GM18511 (cell line): ENCODE data around the gene DNAH6.

Experiments
- ATAC-seq: cut with Tn5 transposase; IDR thresholded peaks from one replicate; pipeline ENCODE4 v1.9.1; 2021; ENCODE audit warnings: mild to moderate bottlenecking, moderate library complexity; ENCODE audit not compliant: unreplicated experiment

Gene DNAH6

GRCh38 chr2:84830758-84831500, 314.6 kb downstream of the DNAH6 start:
- no peak for ATAC-seq

GRCh38 chr2:84832772-84833461, 316.6 kb downstream of the DNAH6 start:
- peak; percentile 89 for ATAC-seq

GRCh38 chr2:84833481-84834150, 317.3 kb downstream of the DNAH6 start:
- no peak for ATAC-seq

GRCh38 chr2:84836215-84836614, 319.9 kb downstream of the DNAH6 start:
- no peak for ATAC-seq

- no peak for ATAC-seq
Measured at GRCh38 chr2:84838434-84839145, 322.3 kb downstream of the DNAH6 start.

- no peak for ATAC-seq
Measured at GRCh38 chr2:84839851-84840250, 323.6 kb downstream of the DNAH6 start.

- ATAC-seq, result no peak
Measured at GRCh38 chr2:84840306-84840705, 324.0 kb downstream of the DNAH6 start.

- no peak for ATAC-seq
Measured at GRCh38 chr2:84841577-84841976, 325.3 kb downstream of the DNAH6 start.

GRCh38 chr2:84844141-84844540, 327.8 kb downstream of the DNAH6 start:
- no peak for ATAC-seq

- ATAC-seq, result no peak
Measured at GRCh38 chr2:84846041-84846663, 329.9 kb downstream of the DNAH6 start.

- ATAC-seq, result no peak
Measured at GRCh38 chr2:84846741-84847142, 330.4 kb downstream of the DNAH6 start.

GRCh38 chr2:84847326-84848050, 331.2 kb downstream of the DNAH6 start:
- no peak for ATAC-seq

GRCh38 chr2:84849271-84849952, 333.1 kb downstream of the DNAH6 start:
- no peak for ATAC-seq

- no peak for ATAC-seq
Measured at GRCh38 chr2:84850471-84850870, 334.2 kb downstream of the DNAH6 start.

- no peak for ATAC-seq
Measured at GRCh38 chr2:84851876-84852275, 335.6 kb downstream of the DNAH6 start.

- no peak for ATAC-seq
Measured at GRCh38 chr2:84854850-84855249, 338.6 kb downstream of the DNAH6 start.

- no peak for ATAC-seq
Measured at GRCh38 chr2:84855731-84856130, 339.4 kb downstream of the DNAH6 start.

- ATAC-seq, result peak; percentile 73
Measured at GRCh38 chr2:84856787-84857186, 340.5 kb downstream of the DNAH6 start.

GRCh38 chr2:84857566-84857965, 341.3 kb downstream of the DNAH6 start:
- no peak for ATAC-seq

- ATAC-seq, result no peak
Measured at GRCh38 chr2:84858123-84858522, 341.8 kb downstream of the DNAH6 start.
